GM12892 (cell line): ENCODE results near the gene THSD7B.

Experiments used
- POLR2A ChIP-seq: IDR thresholded peaks from 2 replicates; pipeline ENCODE4 v1.6.1; 2011; ENCODE audit warnings: low read depth, low read length, control low read depth
- POLR2AphosphoS5 ChIP-seq: IDR thresholded peaks from 2 replicates; pipeline ENCODE4 v1.6.1; 2011; ENCODE audit warnings: low read depth, low read length, control low read depth
- TAF1 ChIP-seq: IDR thresholded peaks from 2 replicates; pipeline ENCODE4 v1.6.1; 2011; ENCODE audit warnings: low read depth, mild to moderate bottlenecking, control low read depth, low read length, borderline replicate concordance

DNA sequence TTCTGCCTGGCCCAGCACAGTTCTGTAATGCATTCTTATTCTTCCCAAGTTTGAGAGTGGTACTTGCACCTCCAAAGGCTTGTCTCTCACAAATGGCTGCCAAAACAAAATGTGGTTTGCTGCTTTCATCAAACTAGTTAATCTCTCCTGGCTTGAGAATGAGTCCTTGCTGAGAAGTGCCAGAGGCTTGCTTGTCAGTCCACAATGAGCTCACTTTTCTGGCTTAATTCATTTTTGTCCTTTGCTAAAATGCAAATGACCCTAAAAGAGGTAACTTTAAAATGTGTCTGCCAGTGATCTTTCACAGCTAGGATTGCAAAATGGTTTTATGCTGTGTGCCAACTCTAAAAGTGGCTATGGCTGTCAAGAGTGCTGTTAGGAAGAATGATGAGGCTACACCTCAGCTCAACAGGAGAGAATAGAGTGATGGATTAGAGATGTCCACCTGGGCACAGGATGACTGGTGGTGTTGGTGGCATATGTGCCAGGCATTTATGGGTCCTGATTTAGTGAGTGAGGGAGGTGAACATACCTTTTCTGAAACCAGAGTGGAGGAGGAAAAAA, 907.7 kb downstream of the THSD7B start:
- TF ChIP-seq TAF1, result no peak
- TF ChIP-seq POLR2A, result no peak
- no peak for TF ChIP-seq POLR2AphosphoS5
